Measurements from ENCODE around the gene PUS3.

DNA sequence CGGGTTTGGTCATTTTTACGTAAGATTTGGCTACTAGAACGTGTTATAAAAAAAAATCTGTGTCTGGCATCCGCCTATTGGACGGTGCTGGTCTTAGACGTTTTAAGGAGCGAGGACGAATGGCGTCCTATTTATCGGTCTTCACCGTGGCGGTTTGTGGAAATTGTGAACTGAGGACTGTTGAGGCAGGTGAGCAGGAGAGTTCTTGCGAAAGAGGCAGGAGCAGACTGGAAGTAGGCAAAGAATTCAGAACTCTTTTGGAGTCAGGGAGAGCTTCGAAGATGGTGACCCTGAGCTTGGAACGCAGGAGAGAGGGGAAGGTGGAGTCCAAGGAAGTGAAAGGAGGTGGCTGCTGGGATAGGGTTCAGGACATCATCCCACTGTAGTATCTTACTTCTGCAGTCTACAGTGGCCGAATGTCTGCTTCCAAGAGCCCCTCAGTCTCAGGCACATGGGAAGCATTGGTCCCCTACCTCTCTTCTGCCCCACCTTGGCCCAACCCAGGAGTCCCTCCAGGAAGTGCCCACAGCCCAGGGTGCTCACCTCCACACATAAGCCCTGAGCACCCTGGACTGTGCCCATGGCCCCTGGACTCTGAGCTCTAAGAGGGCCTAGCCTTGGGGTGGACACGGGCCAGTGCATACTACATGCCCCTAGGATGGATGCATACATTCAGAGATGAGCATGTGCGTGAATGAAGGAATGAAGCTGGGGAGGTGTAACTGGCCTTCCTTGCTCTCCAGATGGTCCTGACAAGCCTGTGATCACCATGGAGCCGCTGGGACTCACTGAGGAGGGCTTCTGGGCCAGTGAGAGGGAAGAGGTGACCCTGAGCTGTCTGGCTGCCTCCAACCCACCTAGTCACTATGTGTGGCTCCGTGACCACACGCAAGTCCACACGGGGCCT, 46.5 kb upstream of the PUS3 start:
- no peak for TF ChIP-seq POLR2AphosphoS5 (IDR thresholded peaks at IDR 0.05; ENCODE audit: low read depth, low read length)
- no peak for TF ChIP-seq POLR2A (IDR thresholded peaks at IDR 0.05; ENCODE audit: low read depth, low read length)

Measured in GM12892 (cell line).